ENCODE measurements around the gene PACS2.

The PACS2 gene

DNA sequence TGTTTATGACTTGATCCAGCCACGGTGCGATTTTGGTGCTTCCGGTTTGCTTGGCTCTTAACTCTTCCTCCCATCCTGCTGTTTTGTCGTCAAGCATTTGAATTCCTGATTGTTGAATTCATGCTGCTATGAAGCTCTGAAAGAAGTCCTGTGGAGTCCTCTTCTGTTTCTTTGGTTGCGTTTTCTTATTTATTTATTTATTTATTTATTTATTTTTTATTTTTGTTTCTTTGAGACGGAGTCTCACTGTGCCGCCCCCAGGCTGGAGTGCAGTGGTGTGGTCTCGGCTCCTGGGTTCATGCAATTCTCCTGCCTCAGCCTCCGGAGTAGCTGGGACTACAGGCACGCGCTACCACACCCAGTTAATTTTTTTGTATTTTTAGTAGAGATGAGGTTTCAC, 102.1 kb downstream of the PACS2 start:
- H3K4me1 ChIP-seq (ENCODE audit: insufficient read depth, poor library complexity, severe bottlenecking) = peaks cover 6% of the 10 kb centered on the region
- no peak for ATAC-seq (ENCODE audit: low read depth)
- H3K27ac ChIP-seq (ENCODE audit: poor library complexity, severe bottlenecking) = no peak overlapping the region

DNA sequence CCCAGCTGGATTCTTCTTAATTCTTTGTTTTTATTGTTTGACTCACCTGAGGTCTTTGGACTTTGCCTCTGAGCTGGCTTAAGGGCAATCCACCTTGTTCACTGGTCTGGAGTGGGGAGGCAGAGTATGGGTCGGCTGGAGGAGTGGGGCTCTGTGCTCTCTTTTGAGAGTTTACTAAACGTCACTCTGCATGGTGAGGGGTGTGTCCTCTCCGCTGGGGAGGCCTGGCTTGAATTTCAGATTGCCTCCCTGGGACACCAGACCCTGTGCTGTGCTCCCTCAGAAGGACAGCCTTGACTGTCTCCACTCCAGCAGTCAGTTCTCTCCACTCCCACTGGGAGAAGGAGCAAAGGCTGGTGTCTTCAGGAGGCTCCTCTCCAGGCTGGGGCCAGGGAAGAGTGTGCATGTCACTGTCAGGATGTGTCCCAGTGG, 103.2 kb downstream of the PACS2 start:
- Histone ChIP-seq H3K36me3 (ENCODE audit: low read depth) (0 out of 2 replicates have a peak, but pooled peaks cover 7% of the 10 kb centered on the region), H3K27me3 (ENCODE audit: insufficient read depth, poor library complexity, severe bottlenecking) (no peaks in the 10 kb centered on the region), H3K4me1 (ENCODE audit: insufficient read depth, poor library complexity, severe bottlenecking) (peaks cover 6% of the 10 kb centered on the region), H3K9me3 (ENCODE audit: severe bottlenecking) (no peaks in the 10 kb centered on the region), H3K4me3 (ENCODE audit: severe bottlenecking) (no peak overlapping the region), H3K27ac (ENCODE audit: poor library complexity, severe bottlenecking) (no peak overlapping the region)
- DNase-seq (ENCODE audit: low spot score) = peak; percentile 57
- TF ChIP-seq, protein P1, sequence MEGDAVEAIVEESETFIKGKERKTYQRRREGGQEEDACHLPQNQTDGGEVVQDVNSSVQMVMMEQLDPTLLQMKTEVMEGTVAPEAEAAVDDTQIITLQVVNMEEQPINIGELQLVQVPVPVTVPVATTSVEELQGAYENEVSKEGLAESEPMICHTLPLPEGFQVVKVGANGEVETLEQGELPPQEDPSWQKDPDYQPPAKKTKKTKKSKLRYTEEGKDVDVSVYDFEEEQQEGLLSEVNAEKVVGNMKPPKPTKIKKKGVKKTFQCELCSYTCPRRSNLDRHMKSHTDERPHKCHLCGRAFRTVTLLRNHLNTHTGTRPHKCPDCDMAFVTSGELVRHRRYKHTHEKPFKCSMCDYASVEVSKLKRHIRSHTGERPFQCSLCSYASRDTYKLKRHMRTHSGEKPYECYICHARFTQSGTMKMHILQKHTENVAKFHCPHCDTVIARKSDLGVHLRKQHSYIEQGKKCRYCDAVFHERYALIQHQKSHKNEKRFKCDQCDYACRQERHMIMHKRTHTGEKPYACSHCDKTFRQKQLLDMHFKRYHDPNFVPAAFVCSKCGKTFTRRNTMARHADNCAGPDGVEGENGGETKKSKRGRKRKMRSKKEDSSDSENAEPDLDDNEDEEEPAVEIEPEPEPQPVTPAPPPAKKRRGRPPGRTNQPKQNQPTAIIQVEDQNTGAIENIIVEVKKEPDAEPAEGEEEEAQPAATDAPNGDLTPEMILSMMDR (IDR thresholded peaks at IDR 0.05; ENCODE audit: poor library complexity, severe bottlenecking) = no peak
- no peak for ATAC-seq (ENCODE audit: low read depth)

More for the DNA sequence above, 102.1 kb downstream of the PACS2 start:
- Histone ChIP-seq H3K4me3 (ENCODE audit: severe bottlenecking) (no peak overlapping the region), H3K36me3 (ENCODE audit: low read depth) (no peaks in the 10 kb centered on the region), H3K27me3 (ENCODE audit: insufficient read depth, poor library complexity, severe bottlenecking) (peaks cover 1% of the 10 kb centered on the region), H3K9me3 (ENCODE audit: severe bottlenecking) (no peaks in the 10 kb centered on the region)
- no peak for DNase-seq (ENCODE audit: low spot score)
- TF ChIP-seq, protein P1 (IDR thresholded peaks at IDR 0.05; ENCODE audit: poor library complexity, severe bottlenecking) = no peak

DNA sequence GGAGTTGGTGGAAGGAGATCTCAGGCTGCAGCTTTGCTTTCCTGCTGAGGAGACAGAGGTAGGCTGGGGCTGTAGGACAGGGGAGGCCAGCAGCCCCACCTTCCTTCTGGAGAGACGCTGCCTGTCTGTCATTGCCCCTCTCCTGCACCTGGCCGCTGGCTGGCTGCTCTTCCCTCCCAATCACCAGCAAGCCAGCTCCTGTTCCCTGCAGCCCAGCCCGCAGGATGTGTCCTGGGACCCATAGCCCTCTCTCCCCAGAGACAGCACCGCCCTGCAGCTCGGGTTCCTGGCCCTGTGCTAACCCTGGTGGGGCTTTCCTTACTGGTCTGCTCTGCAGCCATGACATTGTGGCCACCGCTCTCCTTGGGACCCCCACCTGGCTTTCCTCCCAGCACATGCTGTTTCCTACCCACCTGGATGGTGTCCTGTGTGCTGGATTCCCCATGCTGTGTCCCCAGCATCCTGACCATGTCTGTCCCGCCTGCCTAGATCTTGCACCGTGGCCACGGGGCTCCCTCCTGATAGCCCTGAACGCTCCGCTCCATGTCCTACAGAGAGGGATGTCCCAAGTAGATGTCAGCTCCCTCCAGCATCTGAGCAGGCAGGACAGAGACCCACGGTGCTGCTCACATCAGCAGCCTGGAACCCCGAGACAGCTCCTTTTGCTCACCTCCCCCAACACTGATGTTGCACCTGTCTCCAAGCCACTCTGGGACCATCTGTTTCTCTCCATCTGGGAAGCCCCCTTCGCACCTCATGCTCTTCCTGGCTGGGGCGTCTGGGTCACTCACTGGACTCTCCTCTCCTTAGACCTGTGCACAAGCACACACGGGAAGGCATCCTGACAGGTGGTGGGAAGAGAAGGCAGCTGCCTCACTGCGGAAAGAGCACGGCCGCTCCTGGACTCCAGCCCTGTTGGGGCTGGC, 104.0 kb downstream of the PACS2 start:
- Histone ChIP-seq H3K27ac (ENCODE audit: poor library complexity, severe bottlenecking) (peak overlapping the region; percentile 78), H3K9me3 (ENCODE audit: severe bottlenecking) (no peaks in the 10 kb centered on the region), H3K36me3 (ENCODE audit: low read depth) (peaks cover 10% of the 10 kb centered on the region), H3K4me3 (ENCODE audit: severe bottlenecking) (peak overlapping the region; percentile 82), H3K4me1 (ENCODE audit: insufficient read depth, poor library complexity, severe bottlenecking) (peaks cover 6% of the 10 kb centered on the region), H3K27me3 (ENCODE audit: insufficient read depth, poor library complexity, severe bottlenecking) (no peaks in the 10 kb centered on the region)
- ATAC-seq (ENCODE audit: low read depth) = no peak
- DNase-seq (ENCODE audit: low spot score) = peak; percentile 66
- TF ChIP-seq, protein P1 (IDR thresholded peaks at IDR 0.05; ENCODE audit: poor library complexity, severe bottlenecking) = no peak

DNA sequence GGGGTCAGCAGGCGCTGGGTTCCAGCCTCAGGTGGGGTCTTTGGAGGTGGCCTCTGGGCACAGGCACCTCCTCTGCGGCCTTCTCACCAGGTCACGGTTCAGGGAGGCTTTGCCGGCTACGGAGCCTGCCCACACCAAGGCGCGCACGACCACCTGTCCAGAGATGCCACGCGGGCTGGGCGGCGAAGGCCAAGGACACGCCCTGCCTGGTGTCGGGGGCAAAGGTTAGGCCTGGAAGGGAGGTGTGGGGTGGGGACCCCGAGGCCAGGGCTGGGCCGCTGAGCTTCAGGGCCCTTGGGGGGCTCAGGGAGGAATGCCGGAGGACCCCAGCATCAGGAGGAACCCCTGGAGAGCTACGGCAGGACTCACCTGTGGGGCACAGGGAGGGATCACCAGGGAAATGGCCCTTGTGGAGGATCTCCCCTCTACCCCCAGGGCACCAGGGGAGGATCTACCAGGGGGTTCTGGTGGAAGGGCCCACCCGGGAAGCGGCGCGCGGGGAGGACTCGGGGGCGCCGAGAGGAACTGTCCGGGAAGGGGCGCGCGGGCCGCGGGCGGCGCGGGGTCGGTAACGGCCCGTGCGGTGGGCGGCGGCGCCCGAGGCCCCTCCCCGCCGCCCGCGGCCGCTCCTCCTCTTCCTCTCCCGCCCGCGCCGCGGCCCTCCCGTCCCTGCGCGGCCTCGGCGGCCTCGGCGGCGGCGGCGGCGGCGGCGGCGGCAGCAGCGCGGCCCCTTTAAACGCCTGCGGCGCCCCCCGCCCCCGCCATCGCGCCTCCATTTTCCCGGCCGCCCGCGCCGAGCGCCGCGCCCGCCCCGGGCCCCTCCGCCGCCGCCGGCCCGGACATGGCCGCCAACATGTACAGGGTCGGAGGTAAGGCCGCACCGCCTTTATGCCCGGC, 104.9 kb downstream of the PACS2 start, which contains the start of gene MTA1:
Gene MTA1 (plus strand): TSS at position 633 of the 897 bp plus-strand sequence. CDS start 209 bp downstream, at position 842.
- Histone ChIP-seq H3K27me3 (ENCODE audit: insufficient read depth, poor library complexity, severe bottlenecking) (no peaks in the 10 kb centered on the region), H3K4me3 (ENCODE audit: severe bottlenecking) (peak within 1 kb of the TSS; percentile 82), H3K4me1 (ENCODE audit: insufficient read depth, poor library complexity, severe bottlenecking) (peaks cover 6% of the 10 kb centered on the region), H3K36me3 (ENCODE audit: low read depth) (peaks cover 19% of the 10 kb centered on the region), H3K27ac (ENCODE audit: poor library complexity, severe bottlenecking) (peak within 1 kb of the TSS; percentile 78), H3K9me3 (ENCODE audit: severe bottlenecking) (no peaks in the 10 kb centered on the region)
- TF ChIP-seq, protein P1 (IDR thresholded peaks at IDR 0.05; ENCODE audit: poor library complexity, severe bottlenecking) = no peak
- DNase-seq (ENCODE audit: low spot score) = peak; percentile 75
- peak; percentile 50 for ATAC-seq (ENCODE audit: low read depth)

Measured in RWPE2 (cell line).